GM12878 (cell line): ENCODE data around the gene OPCML.

ENCODE experiments used
- CBX5 ChIP-seq: sonication (generic); IDR thresholded peaks from 2 replicates; pipeline ENCODE4 v1.6.1; 2016; ENCODE audit warnings: low read depth, moderate library complexity, mild to moderate bottlenecking, inconsistent platforms
- CREM ChIP-seq: IDR thresholded peaks from 2 replicates; pipeline ENCODE4 v1.6.1; 2014; ENCODE audit warnings: antibody characterized with exemption, low read depth
- GABPA ChIP-seq: IDR thresholded peaks from 2 replicates; pipeline ENCODE4 v1.6.1; 2014; ENCODE audit warnings: antibody characterized with exemption, low read depth, mild to moderate bottlenecking, inconsistent platforms
- MAX ChIP-seq: IDR thresholded peaks from 2 replicates; pipeline ENCODE4 v1.6.1; 2012; ENCODE audit warnings: low read depth, low read length, improper control_type of control experiment
- POLR2AphosphoS2 ChIP-seq: IDR thresholded peaks from 2 replicates; pipeline ENCODE4 v1.6.1; 2011; ENCODE audit warnings: low read depth, mild to moderate bottlenecking, low read length, improper control_type of control experiment, moderate library complexity
- POLR2AphosphoS5 ChIP-seq: IDR thresholded peaks from 2 replicates; pipeline ENCODE4 v1.6.1; 2011; ENCODE audit warnings: mild to moderate bottlenecking, low read length, inconsistent platforms
- STAT1 ChIP-seq: fragments of 450-650 bp; conservative IDR thresholded peaks from 2 replicates; pipeline ENCODE4 v1.6.1; 2014; ENCODE audit warnings: antibody characterized with exemption, mild to moderate bottlenecking
- TAF1 ChIP-seq: IDR thresholded peaks from 2 replicates; pipeline ENCODE4 v1.6.1; 2011; ENCODE audit warnings: mild to moderate bottlenecking, low read depth, low read length, borderline replicate concordance

- TF ChIP-seq TAF1: no peak
- no peak for TF ChIP-seq STAT1
- TF ChIP-seq POLR2AphosphoS5: no peak
- no peak for TF ChIP-seq POLR2AphosphoS2
- no peak for TF ChIP-seq CREM
- TF ChIP-seq MAX: no peak
- no peak for TF ChIP-seq GABPA
- TF ChIP-seq CBX5: no peak
Measured at GRCh38 chr11:132959693-132960092, 572.6 kb downstream of the OPCML start.
